ENCODE measurements around the gene PDE6G. TPM values are rescaled to one million over a fixed set of nuclear protein-coding genes. Genes with fewer than 3 reads are reported as not detected.

The PDE6G gene
- total and polyA plus RNA-seq, 2 donors (not counting 3 experiments of a cell fraction or from before 2014, with no cell fraction given) = 1.8 to 3.7 TPM

- BruUV-seq (replicated peaks) = no TSS peak
- dilution Hi-C loops (cut with MboI; ENCODE audit: extremely low pct_ligation_motif_present, low sequenced_read_pairs) = no loop called here
- H3K9ac ChIP-seq (replicated peaks; ENCODE audit: extremely low read depth, insufficient read depth, low read length) = no peak overlapping the region
- no peak overlapping the region for H3K4me2 ChIP-seq (ENCODE audit: insufficient read depth, low read length)
- H4K20me1 ChIP-seq (replicated peaks; ENCODE audit: control insufficient read depth, extremely low read depth, insufficient read depth, low read length) = no peaks in the 10 kb centered on the region
- H3K4me3 ChIP-seq (replicated peaks in 1 of 3; ENCODE audit: insufficient read depth in 1 of 3, low read depth in 1 of 3, low read length in 3 of 3) = no peak overlapping the region
- peaks cover 21 to 71% of the 10 kb centered on the region in 2 experiments for H3K36me3 ChIP-seq (ENCODE audit: control insufficient read depth in 2 of 2, extremely low read depth in 1 of 2, insufficient read depth in 2 of 2, low read length in 2 of 2)
- no peaks in the 10 kb centered on the region for H3K27me3 ChIP-seq (ENCODE audit: control insufficient read depth in 2 of 2, insufficient read depth in 2 of 2, low read length in 2 of 2)
- CTCF ChIA-PET = no interaction called here
- H3K9me1 ChIP-seq (replicated peaks; ENCODE audit: control insufficient read depth, extremely low read depth, insufficient read depth, low read length) = no peaks in the 10 kb centered on the region
- POLR2A ChIA-PET = no interaction called here
- intact Hi-C loops (cut with micrococcal nuclease) = no loop called here
- no peak overlapping the region for H2AFZ ChIP-seq (ENCODE audit: low read depth, low read length)
- H3K9me3 ChIP-seq (replicated peaks; ENCODE audit: control insufficient read depth, insufficient read depth, low read length) = no peaks in the 10 kb centered on the region
- H3K4me1 ChIP-seq (ENCODE audit: control insufficient read depth, extremely low read depth, insufficient read depth, low read length) = no peaks in the 10 kb centered on the region
- no peak for FAIRE-seq
- DNase-seq (ENCODE audit: low read depth, low spot score) = no peak
- no peak for TF ChIP-seq POLR2AphosphoS5 (IDR thresholded peaks at IDR 0.05; ENCODE audit: insufficient read depth, low read depth, low read length)
- TF ChIP-seq, protein P1, sequence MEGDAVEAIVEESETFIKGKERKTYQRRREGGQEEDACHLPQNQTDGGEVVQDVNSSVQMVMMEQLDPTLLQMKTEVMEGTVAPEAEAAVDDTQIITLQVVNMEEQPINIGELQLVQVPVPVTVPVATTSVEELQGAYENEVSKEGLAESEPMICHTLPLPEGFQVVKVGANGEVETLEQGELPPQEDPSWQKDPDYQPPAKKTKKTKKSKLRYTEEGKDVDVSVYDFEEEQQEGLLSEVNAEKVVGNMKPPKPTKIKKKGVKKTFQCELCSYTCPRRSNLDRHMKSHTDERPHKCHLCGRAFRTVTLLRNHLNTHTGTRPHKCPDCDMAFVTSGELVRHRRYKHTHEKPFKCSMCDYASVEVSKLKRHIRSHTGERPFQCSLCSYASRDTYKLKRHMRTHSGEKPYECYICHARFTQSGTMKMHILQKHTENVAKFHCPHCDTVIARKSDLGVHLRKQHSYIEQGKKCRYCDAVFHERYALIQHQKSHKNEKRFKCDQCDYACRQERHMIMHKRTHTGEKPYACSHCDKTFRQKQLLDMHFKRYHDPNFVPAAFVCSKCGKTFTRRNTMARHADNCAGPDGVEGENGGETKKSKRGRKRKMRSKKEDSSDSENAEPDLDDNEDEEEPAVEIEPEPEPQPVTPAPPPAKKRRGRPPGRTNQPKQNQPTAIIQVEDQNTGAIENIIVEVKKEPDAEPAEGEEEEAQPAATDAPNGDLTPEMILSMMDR (IDR thresholded peaks at IDR 0.05; ENCODE audit: extremely low read depth in 1 of 2, insufficient read depth in 1 of 2, low read depth in 1 of 2, low read length in 2 of 2) = no peak
- no peak overlapping the region for H3K27ac ChIP-seq (ENCODE audit: insufficient read depth, low read depth, low read length)
- H3K79me2 ChIP-seq (ENCODE audit: control insufficient read depth, insufficient read depth, low read length) = peaks cover 27% of the 10 kb centered on the region
These were observed 39.5 kb upstream of the PDE6G start for GRCh38 chr17:81695801-81696200.

DNA sequence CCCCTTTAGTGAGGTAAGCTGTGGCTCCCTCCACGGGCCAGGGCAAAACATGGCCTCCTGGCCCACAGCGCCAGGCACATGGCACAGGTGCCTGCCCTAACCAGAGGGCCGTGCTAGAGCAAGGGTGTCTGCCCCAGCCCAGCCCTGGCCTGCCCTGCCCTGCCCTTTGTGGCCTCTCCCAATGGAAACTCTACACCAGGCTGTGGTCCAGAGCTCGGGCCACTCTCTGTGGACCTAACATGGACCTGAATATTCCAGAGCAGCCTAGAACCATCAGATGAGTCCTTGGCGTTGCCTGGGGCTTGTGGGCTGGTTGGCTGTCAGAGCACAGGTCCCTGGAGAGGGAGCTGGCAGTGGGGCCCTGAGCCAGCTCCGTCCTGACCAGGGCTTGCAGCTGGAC is 38.9 kb upstream of the PDE6G start:
- Histone ChIP-seq H2AFZ (ENCODE audit: low read depth, low read length) (no peak overlapping the region), H3K36me3 (ENCODE audit: control insufficient read depth in 2 of 2, extremely low read depth in 1 of 2, insufficient read depth in 2 of 2, low read length in 2 of 2) (peaks cover 21 to 74% of the 10 kb centered on the region in 2 experiments), H4K20me1 (replicated peaks; ENCODE audit: control insufficient read depth, extremely low read depth, insufficient read depth, low read length) (no peaks in the 10 kb centered on the region), H3K4me1 (ENCODE audit: control insufficient read depth, extremely low read depth, insufficient read depth, low read length) (no peaks in the 10 kb centered on the region), H3K9me1 (replicated peaks; ENCODE audit: control insufficient read depth, extremely low read depth, insufficient read depth, low read length) (no peaks in the 10 kb centered on the region), H3K4me2 (ENCODE audit: insufficient read depth, low read length) (no peak overlapping the region), H3K79me2 (ENCODE audit: control insufficient read depth, insufficient read depth, low read length) (peaks cover 29% of the 10 kb centered on the region), H3K4me3 (replicated peaks in 1 of 3; ENCODE audit: insufficient read depth in 1 of 3, low read depth in 1 of 3, low read length in 3 of 3) (no peak overlapping the region), H3K9ac (replicated peaks; ENCODE audit: extremely low read depth, insufficient read depth, low read length) (no peak overlapping the region), H3K27ac (ENCODE audit: insufficient read depth, low read depth, low read length) (no peak overlapping the region), H3K27me3 (ENCODE audit: control insufficient read depth in 2 of 2, insufficient read depth in 2 of 2, low read length in 2 of 2) (no peaks in the 10 kb centered on the region), H3K9me3 (replicated peaks; ENCODE audit: control insufficient read depth, insufficient read depth, low read length) (no peaks in the 10 kb centered on the region)
- dilution Hi-C loops (cut with MboI; ENCODE audit: extremely low pct_ligation_motif_present, low sequenced_read_pairs) = no loop called here
- ChIA-PET CTCF (no interaction called here), POLR2A (no interaction called here)
- no TSS peak for BruUV-seq (replicated peaks)
- FAIRE-seq (no peak), DNase-seq (ENCODE audit: low read depth, low spot score) (no peak)
- TF ChIP-seq MAX (IDR thresholded peaks at IDR 0.05; ENCODE audit: insufficient read depth, insufficient read length) (no peak), POLR2AphosphoS5 (IDR thresholded peaks at IDR 0.05; ENCODE audit: insufficient read depth, low read depth, low read length) (no peak)
- TF ChIP-seq, protein P1 (IDR thresholded peaks at IDR 0.05; ENCODE audit: extremely low read depth in 1 of 2, insufficient read depth in 1 of 2, low read depth in 1 of 2, low read length in 2 of 2) = no peak
- intact Hi-C loops (cut with micrococcal nuclease) = no loop called here

Data from endothelial cell of umbilical vein (primary cell).